Measurements from ENCODE around the gene DNASE1.
"Not testable (repeated sequence)": the region's sequence is repeated elsewhere in the genome, so short reads cannot be mapped to it uniquely, and the experiment has no call there.

Gene DNASE1

DNA sequence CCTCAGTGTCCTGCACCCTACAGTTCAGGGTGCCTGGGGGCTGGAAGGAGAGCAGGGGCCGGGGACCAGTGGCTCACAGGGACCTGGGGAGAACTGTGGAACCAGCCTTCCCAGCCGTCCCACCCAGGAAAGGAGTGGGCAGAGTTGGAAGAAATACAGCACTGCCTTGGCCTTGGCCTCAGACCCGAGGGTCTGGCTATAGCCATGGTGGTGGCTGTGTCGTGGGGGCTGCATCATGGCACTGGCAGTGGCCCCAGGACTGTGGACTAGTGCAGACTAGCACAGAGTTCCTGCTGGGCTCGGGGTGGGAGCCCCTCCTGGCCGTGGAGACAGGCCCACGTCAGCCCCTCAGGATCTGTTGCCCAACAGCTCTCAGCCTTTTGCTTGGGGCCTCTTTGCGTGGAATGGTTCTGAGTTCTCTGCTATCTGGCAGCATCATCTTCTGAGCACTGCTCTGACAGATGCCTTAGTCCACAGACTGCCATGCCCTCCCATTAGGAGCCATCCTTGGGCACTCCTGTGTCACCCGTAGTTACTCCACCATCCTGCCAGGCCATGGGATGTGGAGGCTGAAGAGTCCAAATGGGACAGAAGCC lies 12.6 kb upstream of the DNASE1 start:
- no peak for DNase-seq

DNA sequence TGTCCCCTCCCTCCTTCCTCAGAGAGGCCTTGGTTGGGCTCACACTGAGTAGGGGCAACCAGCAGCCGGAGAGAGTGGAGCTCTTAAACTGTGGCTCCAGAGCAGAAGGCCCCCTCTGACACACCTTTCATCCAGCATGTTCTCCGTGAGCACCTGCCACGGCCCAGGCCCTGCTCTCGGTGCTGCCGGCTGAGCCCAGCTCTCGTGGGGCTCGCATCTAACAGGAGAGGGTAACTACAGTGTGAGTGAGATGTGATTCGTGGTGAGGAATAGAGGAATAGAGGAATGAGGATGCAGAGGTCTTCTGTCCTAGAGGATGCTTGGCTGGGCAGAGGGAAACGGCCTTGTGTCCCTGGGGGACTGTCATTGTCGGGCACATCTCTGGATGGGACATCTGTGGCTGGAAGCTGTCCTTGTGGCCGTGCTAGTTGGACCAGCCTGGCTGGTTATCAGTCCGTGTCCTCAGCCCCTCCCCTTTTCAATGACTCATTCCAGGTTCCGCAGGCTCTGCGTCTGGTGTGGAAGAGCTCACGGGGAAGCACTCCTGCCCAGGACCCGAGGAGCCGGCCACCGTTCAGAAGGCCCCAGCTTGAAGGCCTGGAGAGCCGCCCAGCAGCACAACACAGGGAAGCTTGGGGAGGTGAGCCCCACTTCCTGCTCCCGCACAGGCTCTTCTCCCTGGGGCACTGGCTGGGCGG lies 11.9 kb upstream of the DNASE1 start:
- no peak for DNase-seq

- DNase-seq = no peak
These were observed 11.3 kb upstream of the DNASE1 start for GRCh38 chr16:3643095-3643730.

DNA sequence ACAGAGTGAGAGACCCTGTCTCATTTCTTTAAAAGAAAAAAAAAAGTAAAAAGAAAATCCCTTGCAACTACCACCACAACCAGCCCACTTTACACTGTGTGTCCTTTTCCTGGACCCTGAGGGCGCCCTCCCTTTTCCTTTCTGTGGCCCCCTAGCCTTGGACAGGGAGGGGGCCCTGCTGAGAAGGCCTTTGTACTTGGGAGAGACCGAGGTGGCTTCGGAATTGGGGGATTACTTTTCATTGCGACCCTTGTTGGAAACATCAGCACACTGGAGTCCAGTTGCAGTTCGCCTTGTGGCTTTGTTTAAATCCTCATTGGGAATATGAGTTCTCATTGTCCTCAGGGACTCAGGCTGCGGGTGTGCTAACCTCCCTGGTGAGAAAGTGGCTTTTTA lies 9.4 kb upstream of the DNASE1 start:
- DNase-seq = no peak

DNA sequence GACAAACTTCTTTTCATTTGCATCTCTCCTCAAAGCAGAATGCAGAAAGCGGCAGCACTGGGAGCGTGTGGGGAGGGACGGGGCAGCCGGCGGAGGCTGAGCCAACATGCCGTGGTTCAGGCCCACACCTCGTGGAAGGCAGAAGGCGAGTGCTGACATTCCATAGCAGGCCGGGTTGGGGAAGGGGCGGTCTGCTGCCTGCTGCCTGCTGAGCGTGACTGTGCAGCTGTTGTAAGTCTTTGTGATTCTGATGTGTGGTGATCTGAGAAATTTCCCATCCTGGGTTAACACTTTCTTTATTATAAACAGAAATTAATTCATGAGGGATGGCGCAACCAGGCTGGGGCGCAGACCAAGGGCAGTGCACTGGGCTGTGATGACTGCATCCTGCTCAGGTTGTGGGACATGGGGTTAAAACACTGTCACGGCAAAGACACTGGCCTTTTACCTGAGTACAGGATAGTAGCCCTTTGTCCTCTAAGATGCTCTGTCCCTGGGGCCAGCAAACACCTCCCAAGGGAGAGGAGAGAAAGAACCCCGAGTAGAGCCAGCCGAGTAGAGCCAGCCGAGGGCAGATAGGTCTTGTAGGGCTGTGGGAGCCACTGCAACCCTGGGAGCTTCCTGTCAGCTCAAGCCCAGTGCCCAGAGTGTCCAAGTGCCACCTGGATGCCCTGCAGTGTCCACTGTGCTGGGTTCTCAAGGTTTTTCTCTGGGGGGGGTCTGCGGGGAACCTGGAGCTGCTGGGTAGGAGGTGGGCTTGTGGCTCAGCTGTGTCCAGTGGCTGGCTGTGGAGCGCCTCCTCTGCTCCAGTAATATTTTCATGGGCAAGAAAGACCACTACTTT lies 8.8 kb upstream of the DNASE1 start:
- no peak for DNase-seq

- no peak for DNase-seq
These were observed 8.1 kb upstream of the DNASE1 start for GRCh38 chr16:3646348-3646920.

GRCh38 chr16:3650631-3651265 lies 3.7 kb upstream of the DNASE1 start:
- no peak for DNase-seq

DNA sequence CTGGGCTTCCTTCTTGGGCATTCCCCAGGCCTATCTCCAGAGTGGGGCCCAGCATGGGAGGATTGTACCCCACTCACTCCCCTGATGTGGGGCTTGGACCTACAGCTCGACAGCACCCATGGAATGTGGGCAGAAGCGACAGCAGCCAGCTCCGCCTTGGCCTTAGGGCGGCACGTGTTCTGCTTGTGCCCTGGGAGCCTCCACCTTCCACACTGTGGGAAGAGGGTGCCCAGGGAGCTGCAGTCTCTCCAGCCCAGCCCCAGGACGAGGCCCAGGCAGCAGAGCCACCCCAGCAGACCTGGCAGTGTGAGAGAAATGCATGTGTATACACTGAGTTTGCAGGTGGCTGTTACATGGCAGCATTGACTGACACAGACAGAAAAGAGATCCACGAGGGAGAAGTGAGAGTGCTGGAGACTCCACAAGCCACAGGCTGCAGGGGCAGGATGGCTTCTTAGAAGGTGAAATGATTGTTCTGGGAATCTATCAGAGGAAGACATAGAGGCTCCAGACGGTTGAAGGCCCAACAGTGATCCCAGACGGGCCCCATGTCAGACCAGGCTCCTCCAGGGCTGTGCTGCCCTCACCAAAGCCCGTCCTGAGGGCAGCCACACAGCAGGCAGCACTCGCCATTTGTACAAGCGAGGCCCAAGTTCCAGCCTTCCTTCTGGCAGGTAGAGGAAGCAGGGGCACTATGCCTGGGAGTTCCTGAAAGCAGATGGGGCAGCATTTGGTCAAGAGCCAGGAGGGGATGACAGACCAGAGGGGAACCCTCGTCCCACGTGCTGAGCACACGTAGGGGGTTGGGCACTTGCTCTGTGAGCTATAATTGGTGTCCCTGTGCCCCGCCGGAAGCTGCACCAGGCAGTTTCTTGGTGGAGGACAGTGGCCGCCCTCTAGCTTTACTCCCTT lies 2.8 kb upstream of the DNASE1 start:
- no peak for DNase-seq

- no peak for DNase-seq
These were observed 1.9 kb upstream of the DNASE1 start for GRCh38 chr16:3652373-3653195.

GRCh38 chr16:3655030-3655395 lies 522 bp downstream of the DNASE1 start:
- DNase-seq = no peak

DNA sequence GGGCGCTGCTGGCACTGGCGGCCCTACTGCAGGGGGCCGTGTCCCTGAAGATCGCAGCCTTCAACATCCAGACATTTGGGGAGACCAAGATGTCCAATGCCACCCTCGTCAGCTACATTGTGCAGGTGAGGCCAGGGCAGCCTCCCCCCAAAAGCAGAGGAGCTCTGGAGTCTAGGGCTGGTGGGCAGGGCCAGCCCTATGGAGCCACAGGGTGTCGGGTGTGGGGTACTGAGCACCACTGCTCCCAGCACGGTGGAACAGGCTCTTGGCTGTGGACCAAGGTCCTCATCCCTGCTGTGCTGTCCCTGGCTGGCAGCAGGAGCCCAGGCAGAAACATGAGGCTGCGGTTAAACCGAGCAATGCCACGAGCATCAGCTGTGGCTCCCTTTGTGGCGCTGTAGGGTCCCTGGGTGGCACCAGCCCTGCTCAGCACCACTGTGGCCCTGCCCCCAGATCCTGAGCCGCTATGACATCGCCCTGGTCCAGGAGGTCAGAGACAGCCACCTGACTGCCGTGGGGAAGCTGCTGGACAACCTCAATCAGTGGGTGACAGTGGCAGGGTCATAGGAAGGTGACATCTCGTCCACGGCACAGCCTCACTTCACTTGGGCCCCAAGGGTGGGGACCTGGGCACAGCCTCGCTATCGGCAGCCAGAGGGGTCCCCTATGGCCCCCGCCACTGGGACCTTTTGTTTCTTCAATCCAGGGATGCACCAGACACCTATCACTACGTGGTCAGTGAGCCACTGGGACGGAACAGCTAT lies 1.1 kb downstream of the DNASE1 start:
- DNase-seq = no peak

- DNase-seq = not testable (repeated sequence)
These were observed 1.6 kb downstream of the DNASE1 start for GRCh38 chr16:3656160-3656490.

GRCh38 chr16:3656491-3657468 lies 2.3 kb downstream of the DNASE1 start:
- no peak for DNase-seq

- DNase-seq = no peak
These were observed 4.8 kb downstream of the DNASE1 start for GRCh38 chr16:3659251-3659650.

DNA sequence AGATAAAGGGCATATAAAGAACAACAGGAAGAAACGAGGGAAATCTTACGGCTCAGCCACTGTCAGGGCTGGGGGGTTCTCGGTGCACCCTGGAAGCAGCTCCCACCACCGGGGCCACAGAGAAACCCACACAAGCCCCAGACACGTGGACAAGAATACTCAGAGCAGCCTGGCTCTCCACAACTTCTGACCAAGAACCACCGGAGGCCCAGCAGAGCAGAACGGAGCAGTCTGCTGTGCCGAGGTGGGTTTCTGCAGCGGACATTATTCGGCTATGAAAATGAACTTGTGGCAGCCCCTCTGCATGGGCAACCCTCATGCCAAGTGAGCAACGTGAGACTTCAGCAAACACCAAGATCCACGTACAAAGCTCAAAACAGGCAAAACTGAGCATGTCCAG lies 6.8 kb downstream of the DNASE1 start:
- no peak for DNase-seq

GRCh38 chr16:3661922-3662321 lies 7.4 kb downstream of the DNASE1 start:
- DNase-seq = no peak

GRCh38 chr16:3662601-3663000 lies 8.1 kb downstream of the DNASE1 start:
- DNase-seq = no peak

- DNase-seq = no peak
These were observed 9.9 kb downstream of the DNASE1 start for GRCh38 chr16:3664187-3664896.
